WTC11 (cell line): Measurements from ENCODE around the gene FHIT. TPM values are rescaled to one million over a fixed set of nuclear protein-coding genes. Genes with fewer than 3 reads are reported as not detected.

ENCODE experiments used
- ATAC-seq: fragments of 200-7000 bp; cut with Tn5 transposase; 2 replicates; pipeline ENCODE4 v1.10.0; 2021; ENCODE audit warnings: mild to moderate bottlenecking, moderate library complexity
- CTCF ChIA-PET: fragments of 300-600 bp; sonication (Branson Sonifier 250); formaldehyde crosslinking; loops from one replicate; lab custom pipeline; 2021; ENCODE audit warnings: antibody characterized with exemption; lab: Charles Lee
- POLR2A ChIA-PET: fragments of 350-600 bp; sonication (Branson Sonifier 250); formaldehyde crosslinking; loops from one replicate; lab custom pipeline; 2021; ENCODE audit warnings: antibody characterized with exemption; lab: Charles Lee
- DNase-seq: peaks from one replicate; pipeline ENCODE4 v3.0.0; 2021; ENCODE audit warnings: low spot score
- H3K27ac Mint-ChIP-seq: 2 replicates; pipeline ENCODE4 v1.8.0; 2021; ENCODE audit warnings: mixed read lengths
- H3K27me3 Mint-ChIP-seq: 2 replicates; pipeline ENCODE4 v1.8.0; 2021; ENCODE audit warnings: low read depth, mild to moderate bottlenecking, moderate library complexity, mixed read lengths
- H3K36me3 Mint-ChIP-seq: 2 replicates; pipeline ENCODE4 v1.8.0; 2021; ENCODE audit warnings: mixed read lengths
- H3K4me1 Mint-ChIP-seq: 2 replicates; pipeline ENCODE4 v1.8.0; 2022; ENCODE audit warnings: mixed read lengths
- H3K4me3 Mint-ChIP-seq: 2 replicates; pipeline ENCODE4 v1.8.0; 2021; ENCODE audit warnings: mild to moderate bottlenecking, moderate library complexity, mixed read lengths
- H3K9me3 Mint-ChIP-seq: 2 replicates; pipeline ENCODE4 v1.8.0; 2021; ENCODE audit warnings: mixed read lengths
- CBFB ChIP-seq: sonication (generic); formaldehyde crosslinking; IDR thresholded peaks from 2 replicates; pipeline ENCODE4 v1.8.1; 2022; ENCODE audit warnings: mild to moderate bottlenecking, low read depth, missing genetic modification reagents
- ELF4 ChIP-seq: sonication (generic); formaldehyde crosslinking; IDR thresholded peaks from 2 replicates; pipeline ENCODE4 v1.8.1; 2022; ENCODE audit warnings: low read depth, mild to moderate bottlenecking, moderate library complexity, missing genetic modification reagents
- EMX1 ChIP-seq: fragments of 250-450 bp; sonication (Bioruptor Pico); IDR thresholded peaks from 2 replicates; pipeline ENCODE4 v1.8.0; 2021; ENCODE audit warnings: mild to moderate bottlenecking
- ETV6 ChIP-seq: sonication (generic); formaldehyde crosslinking; IDR thresholded peaks from 2 replicates; pipeline ENCODE4 v1.8.1; 2022; ENCODE audit warnings: mild to moderate bottlenecking, missing genetic modification reagents
- FOXJ3 ChIP-seq: sonication (generic); formaldehyde crosslinking; IDR thresholded peaks from 2 replicates; pipeline ENCODE4 v1.9.0; 2021; ENCODE audit warnings: missing genetic modification reagents, mild to moderate bottlenecking, borderline replicate concordance
- FOXK1 ChIP-seq: sonication (generic); formaldehyde crosslinking; IDR thresholded peaks from 2 replicates; pipeline ENCODE4 v1.8.0; 2022; ENCODE audit warnings: mild to moderate bottlenecking, moderate library complexity, missing genetic modification reagents
- GRHL2 ChIP-seq: fragments of 250-450 bp; sonication (Bioruptor Pico); IDR thresholded peaks from 2 replicates; pipeline ENCODE4 v1.8.0; 2022; ENCODE audit warnings: mild to moderate bottlenecking, moderate library complexity; ENCODE audit not compliant: insufficient replicate concordance, severe bottlenecking
- JAZF1 ChIP-seq: fragments of 250-450 bp; sonication (Bioruptor Pico); IDR thresholded peaks from 2 replicates; pipeline ENCODE4 v1.9.0; 2021; ENCODE audit warnings: moderate library complexity, mild to moderate bottlenecking, inconsistent platforms
- KAT7 ChIP-seq: sonication (generic); formaldehyde crosslinking; IDR thresholded peaks from 2 replicates; pipeline ENCODE4 v1.8.1; 2023; ENCODE audit warnings: missing genetic modification reagents, mild to moderate bottlenecking, borderline replicate concordance
- MYBL2 ChIP-seq: sonication (generic); formaldehyde crosslinking; IDR thresholded peaks from 2 replicates; pipeline ENCODE4 v1.8.1; 2023; ENCODE audit warnings: mild to moderate bottlenecking, moderate library complexity, missing genetic modification reagents
- NFYB ChIP-seq: sonication (generic); formaldehyde crosslinking; conservative IDR thresholded peaks from 2 replicates; pipeline ENCODE4 v1.8.0; 2022; ENCODE audit warnings: low read depth, missing genetic modification reagents
- NR3C1 ChIP-seq: sonication (generic); formaldehyde crosslinking; conservative IDR thresholded peaks from 2 replicates; pipeline ENCODE4 v1.8.1; 2023; ENCODE audit warnings: low read depth, mild to moderate bottlenecking, missing genetic modification reagents
- TCF7 ChIP-seq: sonication (generic); formaldehyde crosslinking; IDR thresholded peaks from 2 replicates; pipeline ENCODE4 v1.8.0; 2022; ENCODE audit warnings: mild to moderate bottlenecking, low read depth, missing genetic modification reagents, moderate library complexity
- ZNF138 ChIP-seq: sonication (generic); formaldehyde crosslinking; conservative IDR thresholded peaks from 2 replicates; pipeline ENCODE4 v1.8.1; 2022; ENCODE audit warnings: mild to moderate bottlenecking, moderate library complexity, missing genetic modification reagents
- total RNA-seq: library from RNA; stranded (reverse); gene quantifications from 3 replicates; pipeline ENCODE4 v1.2.3, GENCODE V29; 2021
- TF ChIP-seq, protein P1 (sequence below): sonication (generic); formaldehyde crosslinking; IDR thresholded peaks from 2 replicates; pipeline ENCODE4 v1.8.1; 2023; ENCODE audit warnings: mild to moderate bottlenecking, missing genetic modification reagents
- TF ChIP-seq, protein P2 (sequence below): sonication (generic); formaldehyde crosslinking; IDR thresholded peaks from 2 replicates; pipeline ENCODE4 v1.8.1; 2022; ENCODE audit warnings: mild to moderate bottlenecking, moderate library complexity, missing genetic modification reagents
- TF ChIP-seq, protein P3 (sequence below): sonication (generic); formaldehyde crosslinking; conservative IDR thresholded peaks from 2 replicates; pipeline ENCODE4 v1.8.1; 2022; ENCODE audit warnings: mild to moderate bottlenecking, missing genetic modification reagents
- TF ChIP-seq, protein P4 (sequence below): sonication (generic); formaldehyde crosslinking; IDR thresholded peaks from 2 replicates; pipeline ENCODE4 v1.8.1; 2023; ENCODE audit warnings: mild to moderate bottlenecking, moderate library complexity, missing genetic modification reagents
- TF ChIP-seq, protein P5 (sequence below): fragments of 250-450 bp; sonication (Bioruptor Pico); IDR thresholded peaks from 2 replicates; pipeline ENCODE4 v1.9.0; 2021; ENCODE audit warnings: mild to moderate bottlenecking, borderline replicate concordance

The FHIT gene
- total RNA-seq, 1 experiment from 2014 or later: 2.6 TPM

DNA sequence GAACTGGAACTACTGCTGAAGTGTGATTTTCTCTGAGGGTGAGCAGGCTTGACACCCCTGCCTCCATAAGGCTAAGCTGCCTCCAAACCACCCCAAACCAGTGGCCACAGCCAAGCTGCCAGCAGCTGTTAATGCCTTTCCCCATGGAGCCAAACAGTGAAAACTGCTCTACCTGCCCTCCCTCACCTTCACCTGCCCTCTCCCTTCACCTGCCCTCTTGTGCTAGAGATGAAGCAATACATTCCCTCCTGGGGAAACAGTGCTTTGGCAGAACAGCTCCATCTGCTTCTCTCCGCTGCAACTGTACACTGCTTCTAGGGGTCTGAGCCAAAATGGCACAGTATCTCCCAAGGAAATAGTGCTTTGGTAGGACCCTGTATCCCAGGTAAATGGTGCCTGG, 374.1 kb downstream of the FHIT start:
- Mint-ChIP-seq H3K27me3 (no peaks in the 10 kb centered on the region), H3K9me3 (peaks cover 33% of the 10 kb centered on the region), H3K4me1 (peaks cover 16% of the 10 kb centered on the region), H3K36me3 (peaks cover 24% of the 10 kb centered on the region), H3K27ac (no peak overlapping the region; the same call in 1 of the 2 replicates), H3K4me3 (no peak overlapping the region)
- ATAC-seq (peak; percentile 70), DNase-seq (peak; percentile 14)
- TF ChIP-seq KAT7 (CRISPR knock-in tag) (no peak), CBFB (CRISPR knock-in tag) (no peak), ELF4 (CRISPR knock-in tag) (no peak), NFYB (no peak), GRHL2 (CRISPR knock-in tag) (no peak), ETV6 (CRISPR knock-in tag) (no peak), TCF7 (CRISPR knock-in tag) (no peak)
- TF ChIP-seq, protein P1, sequence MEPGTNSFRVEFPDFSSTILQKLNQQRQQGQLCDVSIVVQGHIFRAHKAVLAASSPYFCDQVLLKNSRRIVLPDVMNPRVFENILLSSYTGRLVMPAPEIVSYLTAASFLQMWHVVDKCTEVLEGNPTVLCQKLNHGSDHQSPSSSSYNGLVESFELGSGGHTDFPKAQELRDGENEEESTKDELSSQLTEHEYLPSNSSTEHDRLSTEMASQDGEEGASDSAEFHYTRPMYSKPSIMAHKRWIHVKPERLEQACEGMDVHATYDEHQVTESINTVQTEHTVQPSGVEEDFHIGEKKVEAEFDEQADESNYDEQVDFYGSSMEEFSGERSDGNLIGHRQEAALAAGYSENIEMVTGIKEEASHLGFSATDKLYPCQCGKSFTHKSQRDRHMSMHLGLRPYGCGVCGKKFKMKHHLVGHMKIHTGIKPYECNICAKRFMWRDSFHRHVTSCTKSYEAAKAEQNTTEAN (CRISPR knock-in tag): no peak
- ChIA-PET CTCF (interaction anchor here (1.0 to 1.2 kb wide), 4 partner anchors 10 to 798 kb away, joined by 3 to 6 read pairs (median 4); no protein-coding TSS in a partner anchor), POLR2A (interaction anchor here (0.5 kb wide), 1 partner anchor 209 kb away, joined by 4 read pairs; no protein-coding TSS in a partner anchor)

DNA sequence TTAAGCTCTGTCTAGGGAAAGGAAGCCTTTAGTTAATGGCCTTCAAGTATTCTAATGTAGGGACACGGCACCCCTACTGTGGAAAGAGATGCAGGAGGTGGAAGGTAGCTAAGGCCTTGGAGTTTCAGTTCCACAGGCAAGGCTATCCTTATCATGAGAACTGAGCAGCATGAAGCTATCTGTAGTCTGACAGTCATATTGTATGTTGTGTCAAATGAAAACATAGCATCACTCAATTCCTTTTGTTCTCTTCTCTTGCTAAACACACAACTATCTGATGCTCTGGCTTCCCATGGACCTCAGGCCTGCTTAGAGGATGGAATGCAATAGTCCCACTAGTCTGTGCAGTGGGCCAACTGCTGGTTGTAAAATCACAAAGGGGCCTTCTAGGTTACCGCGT, 380.9 kb downstream of the FHIT start:
- TF ChIP-seq MYBL2 (CRISPR knock-in tag) (no peak), JAZF1 (CRISPR knock-in tag) (no peak), FOXJ3 (CRISPR knock-in tag) (no peak), FOXK1 (CRISPR knock-in tag) (no peak), ZNF138 (CRISPR knock-in tag) (no peak), ETV6 (CRISPR knock-in tag) (no peak), EMX1 (CRISPR knock-in tag) (no peak), NR3C1 (no peak), KAT7 (CRISPR knock-in tag) (no peak), NFYB (no peak)
- TF ChIP-seq, protein P2, sequence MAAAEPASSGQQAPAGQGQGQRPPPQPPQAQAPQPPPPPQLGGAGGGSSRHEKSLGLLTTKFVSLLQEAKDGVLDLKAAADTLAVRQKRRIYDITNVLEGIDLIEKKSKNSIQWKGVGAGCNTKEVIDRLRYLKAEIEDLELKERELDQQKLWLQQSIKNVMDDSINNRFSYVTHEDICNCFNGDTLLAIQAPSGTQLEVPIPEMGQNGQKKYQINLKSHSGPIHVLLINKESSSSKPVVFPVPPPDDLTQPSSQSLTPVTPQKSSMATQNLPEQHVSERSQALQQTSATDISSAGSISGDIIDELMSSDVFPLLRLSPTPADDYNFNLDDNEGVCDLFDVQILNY (CRISPR knock-in tag): no peak
- TF ChIP-seq, protein P3, sequence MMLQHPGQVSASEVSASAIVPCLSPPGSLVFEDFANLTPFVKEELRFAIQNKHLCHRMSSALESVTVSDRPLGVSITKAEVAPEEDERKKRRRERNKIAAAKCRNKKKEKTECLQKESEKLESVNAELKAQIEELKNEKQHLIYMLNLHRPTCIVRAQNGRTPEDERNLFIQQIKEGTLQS (CRISPR knock-in tag): no peak
- TF ChIP-seq, protein P4, sequence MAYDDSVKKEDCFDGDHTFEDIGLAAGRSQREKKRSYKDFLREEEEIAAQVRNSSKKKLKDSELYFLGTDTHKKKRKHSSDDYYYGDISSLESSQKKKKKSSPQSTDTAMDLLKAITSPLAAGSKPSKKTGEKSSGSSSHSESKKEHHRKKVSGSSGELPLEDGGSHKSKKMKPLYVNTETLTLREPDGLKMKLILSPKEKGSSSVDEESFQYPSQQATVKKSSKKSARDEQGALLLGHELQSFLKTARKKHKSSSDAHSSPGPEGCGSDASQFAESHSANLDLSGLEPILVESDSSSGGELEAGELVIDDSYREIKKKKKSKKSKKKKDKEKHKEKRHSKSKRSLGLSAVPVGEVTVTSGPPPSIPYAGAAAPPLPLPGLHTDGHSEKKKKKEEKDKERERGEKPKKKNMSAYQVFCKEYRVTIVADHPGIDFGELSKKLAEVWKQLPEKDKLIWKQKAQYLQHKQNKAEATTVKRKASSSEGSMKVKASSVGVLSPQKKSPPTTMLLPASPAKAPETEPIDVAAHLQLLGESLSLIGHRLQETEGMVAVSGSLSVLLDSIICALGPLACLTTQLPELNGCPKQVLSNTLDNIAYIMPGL: no peak
- TF ChIP-seq, protein P5, sequence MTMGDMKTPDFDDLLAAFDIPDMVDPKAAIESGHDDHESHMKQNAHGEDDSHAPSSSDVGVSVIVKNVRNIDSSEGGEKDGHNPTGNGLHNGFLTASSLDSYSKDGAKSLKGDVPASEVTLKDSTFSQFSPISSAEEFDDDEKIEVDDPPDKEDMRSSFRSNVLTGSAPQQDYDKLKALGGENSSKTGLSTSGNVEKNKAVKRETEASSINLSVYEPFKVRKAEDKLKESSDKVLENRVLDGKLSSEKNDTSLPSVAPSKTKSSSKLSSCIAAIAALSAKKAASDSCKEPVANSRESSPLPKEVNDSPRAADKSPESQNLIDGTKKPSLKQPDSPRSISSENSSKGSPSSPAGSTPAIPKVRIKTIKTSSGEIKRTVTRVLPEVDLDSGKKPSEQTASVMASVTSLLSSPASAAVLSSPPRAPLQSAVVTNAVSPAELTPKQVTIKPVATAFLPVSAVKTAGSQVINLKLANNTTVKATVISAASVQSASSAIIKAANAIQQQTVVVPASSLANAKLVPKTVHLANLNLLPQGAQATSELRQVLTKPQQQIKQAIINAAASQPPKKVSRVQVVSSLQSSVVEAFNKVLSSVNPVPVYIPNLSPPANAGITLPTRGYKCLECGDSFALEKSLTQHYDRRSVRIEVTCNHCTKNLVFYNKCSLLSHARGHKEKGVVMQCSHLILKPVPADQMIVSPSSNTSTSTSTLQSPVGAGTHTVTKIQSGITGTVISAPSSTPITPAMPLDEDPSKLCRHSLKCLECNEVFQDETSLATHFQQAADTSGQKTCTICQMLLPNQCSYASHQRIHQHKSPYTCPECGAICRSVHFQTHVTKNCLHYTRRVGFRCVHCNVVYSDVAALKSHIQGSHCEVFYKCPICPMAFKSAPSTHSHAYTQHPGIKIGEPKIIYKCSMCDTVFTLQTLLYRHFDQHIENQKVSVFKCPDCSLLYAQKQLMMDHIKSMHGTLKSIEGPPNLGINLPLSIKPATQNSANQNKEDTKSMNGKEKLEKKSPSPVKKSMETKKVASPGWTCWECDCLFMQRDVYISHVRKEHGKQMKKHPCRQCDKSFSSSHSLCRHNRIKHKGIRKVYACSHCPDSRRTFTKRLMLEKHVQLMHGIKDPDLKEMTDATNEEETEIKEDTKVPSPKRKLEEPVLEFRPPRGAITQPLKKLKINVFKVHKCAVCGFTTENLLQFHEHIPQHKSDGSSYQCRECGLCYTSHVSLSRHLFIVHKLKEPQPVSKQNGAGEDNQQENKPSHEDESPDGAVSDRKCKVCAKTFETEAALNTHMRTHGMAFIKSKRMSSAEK (CRISPR knock-in tag): no peak
- POLR2A ChIA-PET: no interaction called here
- Mint-ChIP-seq H3K36me3 (peaks cover 25% of the 10 kb centered on the region), H3K9me3 (peaks cover 33% of the 10 kb centered on the region), H3K4me1 (peaks cover 15% of the 10 kb centered on the region), H3K27me3 (no peaks in the 10 kb centered on the region), H3K4me3 (no peak overlapping the region), H3K27ac (no peak overlapping the region)
- DNase-seq (no peak), ATAC-seq (no peak)
- CTCF ChIA-PET: no interaction called here
